OCI-LY7 (cell line): ENCODE measurements around the gene FAM120C. TPM values are rescaled to one million over a fixed set of nuclear protein-coding genes. Genes with fewer than 3 reads are reported as not detected.

ENCODE experiments used
- BruUV-seq: library from RNA; stranded (reverse); fragments of 400-500 nt; replicated peaks from 2 replicates; lab custom pipeline; 2021; lab: Mats Ljungman, UMichigan
- CTCF ChIA-PET: fragments of 300-600 bp; sonication (Branson Sonifier 250); formaldehyde crosslinking; loops from one replicate; lab custom pipeline; 2022; ENCODE audit warnings: antibody characterized with exemption; ENCODE audit not compliant: unreplicated experiment; lab: Charles Lee
- POLR2A ChIA-PET: fragments of 300-600 bp; sonication (Branson Sonifier 250); formaldehyde crosslinking; loops from one replicate; lab custom pipeline; 2022; ENCODE audit warnings: antibody characterized with exemption; lab: Charles Lee
- DNase-seq: peaks from one replicate; pipeline ENCODE4 v3.0.0-alpha.2; 2015; ENCODE audit warnings: low spot score
- H2AFZ ChIP-seq: fragments of 200-600 bp; sonication (generic), shearing (Covaris generic); 2 replicates; pipeline ENCODE4 v1.6.1; 2014; ENCODE audit warnings: mild to moderate bottlenecking, antibody characterized with exemption, low read length, moderate library complexity
- H3K27ac ChIP-seq: fragments of 200-600 bp; sonication (generic); 2 replicates; pipeline ENCODE4 v1.5.1; 2014; ENCODE audit warnings: mixed run types, low read depth, mild to moderate bottlenecking, moderate library complexity, low read length, inconsistent platforms; ENCODE audit not compliant: poor library complexity, severe bottlenecking
- H3K36me3 ChIP-seq: fragments of 200-600 bp; sonication (generic); 2 replicates; pipeline ENCODE4 v1.6.1; 2014; ENCODE audit warnings: mild to moderate bottlenecking, antibody characterized with exemption, low read length, moderate library complexity, mixed read lengths; ENCODE audit not compliant: insufficient read depth
- H3K4me1 ChIP-seq: fragments of 200-600 bp; sonication (generic); 2 replicates; pipeline ENCODE4 v1.5.1; 2014; ENCODE audit warnings: mild to moderate bottlenecking, low read length; ENCODE audit not compliant: insufficient read depth, poor library complexity, severe bottlenecking
- H3K4me2 ChIP-seq: fragments of 200-600 bp; sonication (generic); 2 replicates; pipeline ENCODE4 v1.6.1; 2014; ENCODE audit warnings: mild to moderate bottlenecking, low read length
- H3K4me3 ChIP-seq: fragments of 200-600 bp; sonication (generic); 2 replicates; pipeline ENCODE4 v1.5.1; 2014; ENCODE audit warnings: mild to moderate bottlenecking, low read depth, low read length; ENCODE audit not compliant: poor library complexity, severe bottlenecking
- H3K79me2 ChIP-seq: fragments of 200-600 bp; sonication (generic); 2 replicates; pipeline ENCODE4 v1.6.1; 2016; ENCODE audit warnings: low read depth, mild to moderate bottlenecking, low read length, moderate library complexity, mixed read lengths; ENCODE audit not compliant: insufficient read depth
- H3K9me2 ChIP-seq: fragments of 200-600 bp; sonication (generic); 2 replicates; pipeline ENCODE4 v1.6.1; 2016; ENCODE audit warnings: mild to moderate bottlenecking, low read length, mixed read lengths; ENCODE audit not compliant: insufficient read depth
- H3K9me3 ChIP-seq: fragments of 200-600 bp; sonication (generic); 2 replicates; pipeline ENCODE4 v1.6.1; 2014; ENCODE audit warnings: mild to moderate bottlenecking, mixed run types, low read length, mixed read lengths
- H4K20me1 ChIP-seq: fragments of 200-600 bp; sonication (generic); 2 replicates; pipeline ENCODE4 v1.6.1; 2014; ENCODE audit warnings: mild to moderate bottlenecking, antibody characterized with exemption, low read length, moderate library complexity, mixed read lengths; ENCODE audit not compliant: insufficient read depth
- CTCF ChIP-seq: fragments of 200-600 bp; sonication (generic); conservative IDR thresholded peaks from 2 replicates; pipeline ENCODE4 v1.5.1; 2014; ENCODE audit warnings: mild to moderate bottlenecking, antibody characterized with exemption, low read length, moderate library complexity, mixed read lengths
- EZH2phosphoT487 ChIP-seq: fragments of 200-600 bp; sonication (generic); IDR thresholded peaks from 2 replicates; pipeline ENCODE4 v1.6.1; 2018; ENCODE audit warnings: low read depth, borderline replicate concordance, mild to moderate bottlenecking, mixed run types, antibody characterized with exemption, low read length, moderate library complexity, mixed read lengths
- intact Hi-C: fragments of 100-400 bp; cut with micrococcal nuclease; formaldehyde crosslinking; loops from one replicate; pipeline ENCODE4 v1.10.0; 2022; ENCODE audit not compliant: unreplicated experiment
- total RNA-seq, 2 experiments: library from RNA; depleted of rRNA in 1 of 2; stranded (reverse); fragments of >200 nt in 1 of 2; shearing (Covaris generic) in 1 of 2; gene quantifications; 2 replicates each; pipeline ENCODE4 v1.2.3, GENCODE V29; 2014 to 2022

The FAM120C gene
- total RNA-seq, 2 experiments from 2014 or later, result 21.4 to 22.2 TPM

- TF ChIP-seq CTCF (no peak), EZH2phosphoT487 (no peak)
- H4K20me1 ChIP-seq, result no peaks in the 10 kb centered on the region
- H3K4me1 ChIP-seq, result peaks cover 13% of the 10 kb centered on the region
- no peaks in the 10 kb centered on the region for H3K36me3 ChIP-seq
- no peaks in the 10 kb centered on the region for H3K79me2 ChIP-seq
- H3K9me3 ChIP-seq, result no peaks in the 10 kb centered on the region
- no TSS peak for BruUV-seq
- POLR2A ChIA-PET, result interaction anchor here (0.6 kb wide), 1 partner anchor 48 kb away, joined by 4 read pairs; no protein-coding TSS in a partner anchor
- CTCF ChIA-PET, result no interaction called here
- DNase-seq, result no peak
- H3K27ac ChIP-seq, result no peak overlapping the region
- intact Hi-C loops, result loop anchor here (10.0 kb wide), 1 partner anchor 365 kb away; the partner anchor contains the start of gene HUWE1
- no peak overlapping the region for H2AFZ ChIP-seq
- H3K9me2 ChIP-seq, result no peaks in the 10 kb centered on the region
- no peak overlapping the region for H3K4me2 ChIP-seq
- H3K4me3 ChIP-seq, result no peak overlapping the region
These were observed 133.3 kb downstream of the FAM120C start for GRCh38 chrX:54049801-54050200.

DNA sequence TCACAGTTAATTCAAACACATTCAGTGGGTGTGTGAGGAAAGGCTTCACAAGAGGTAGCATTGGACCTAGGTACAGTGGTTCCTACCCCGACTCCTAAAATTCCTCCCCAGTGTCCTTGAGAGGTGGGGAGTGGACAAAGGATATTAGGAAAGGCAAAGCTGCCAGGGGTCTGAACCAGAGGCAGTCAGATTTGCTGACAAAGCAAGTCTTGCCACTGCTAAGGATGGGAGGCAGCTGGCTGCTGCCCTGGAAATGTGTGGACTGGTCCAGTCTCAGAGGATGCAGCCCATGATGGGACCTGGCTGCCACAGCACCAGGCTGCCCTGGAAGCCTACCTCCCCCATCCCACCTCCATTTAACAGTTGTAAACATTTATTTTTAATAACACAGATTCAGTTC, 134.6 kb downstream of the FAM120C start:
- intact Hi-C loops, result loop anchor here (10.0 kb wide), 1 partner anchor 364 kb away; the partner anchor contains the start of gene HUWE1

More for the DNA sequence above, 134.6 kb downstream of the FAM120C start:
- no peak for DNase-seq
- BruUV-seq, result no TSS peak
- TF ChIP-seq CTCF, result no peak
- TF ChIP-seq EZH2phosphoT487, result no peak
- H4K20me1 ChIP-seq, result no peaks in the 10 kb centered on the region
- no peak overlapping the region for H3K27ac ChIP-seq
- H3K79me2 ChIP-seq, result peaks cover 2% of the 10 kb centered on the region; the same call in 1 of the 2 replicates
- no peak overlapping the region for H3K4me2 ChIP-seq
- H3K4me1 ChIP-seq, result peaks cover 13% of the 10 kb centered on the region
- POLR2A ChIA-PET, result interaction anchor here (0.5 kb wide), 1 partner anchor 60 kb away, joined by 4 read pairs; no protein-coding TSS in a partner anchor
- no peaks in the 10 kb centered on the region for H3K9me3 ChIP-seq
- H3K4me3 ChIP-seq, result no peak overlapping the region
- no peaks in the 10 kb centered on the region for H3K36me3 ChIP-seq
- CTCF ChIA-PET, result no interaction called here
- H2AFZ ChIP-seq, result no peak overlapping the region
- H3K9me2 ChIP-seq, result no peaks in the 10 kb centered on the region
